ENCODE results near the gene KLHDC7A.

The KLHDC7A gene

GRCh38 chr1:18473195-18473815, 7.4 kb upstream of the KLHDC7A start:
- no peak for DNase-seq

- DNase-seq, result no peak
Measured at GRCh38 chr1:18474559-18475175, 6.1 kb upstream of the KLHDC7A start.

- DNase-seq, result no peak
Measured at GRCh38 chr1:18475234-18475905, 5.4 kb upstream of the KLHDC7A start.

GRCh38 chr1:18479454-18479853, 1.3 kb upstream of the KLHDC7A start:
- no peak for DNase-seq

GRCh38 chr1:18481190-18481920, 625 bp downstream of the KLHDC7A start:
- DNase-seq, result no peak

GRCh38 chr1:18481921-18482701, 1.4 kb downstream of the KLHDC7A start:
- DNase-seq, result no peak

GRCh38 chr1:18482721-18483425, 2.1 kb downstream of the KLHDC7A start:
- DNase-seq, result no peak

- no peak for DNase-seq
Measured at GRCh38 chr1:18484276-18484675, 3.5 kb downstream of the KLHDC7A start.

- DNase-seq, result no peak
Measured at GRCh38 chr1:18484721-18485120, 4.0 kb downstream of the KLHDC7A start.

GRCh38 chr1:18485227-18485626, 4.5 kb downstream of the KLHDC7A start:
- no peak for DNase-seq

GRCh38 chr1:18486195-18486594, 5.5 kb downstream of the KLHDC7A start:
- no peak for DNase-seq

GRCh38 chr1:18489417-18490143, 8.8 kb downstream of the KLHDC7A start:
- DNase-seq, result no peak

- no peak for DNase-seq
Measured at GRCh38 chr1:18491168-18491567, 10.4 kb downstream of the KLHDC7A start.

GRCh38 chr1:18494304-18494703, 13.6 kb downstream of the KLHDC7A start:
- DNase-seq, result no peak

- DNase-seq, result no peak
Measured at GRCh38 chr1:18495635-18496034, 14.9 kb downstream of the KLHDC7A start.

- no peak for DNase-seq
Measured at GRCh38 chr1:18496056-18496455, 15.3 kb downstream of the KLHDC7A start.

- DNase-seq, result no peak
Measured at GRCh38 chr1:18496497-18497235, 15.9 kb downstream of the KLHDC7A start.

- no peak for DNase-seq
Measured at GRCh38 chr1:18501833-18502232, 21.1 kb downstream of the KLHDC7A start.

GRCh38 chr1:18504609-18505008, 23.9 kb downstream of the KLHDC7A start:
- DNase-seq, result no peak

GRCh38 chr1:18505666-18506065, 24.9 kb downstream of the KLHDC7A start:
- no peak for DNase-seq

GRCh38 chr1:18508084-18508483, 27.4 kb downstream of the KLHDC7A start:
- no peak for DNase-seq
